ENCODE data around the gene MEIOSIN.
"Not testable (repeated sequence)": the region's sequence is repeated elsewhere in the genome, so short reads cannot be mapped to it uniquely, and the experiment has no call there.

The MEIOSIN gene

GRCh38 chr19:45798995-45799517 is 65.8 kb downstream of the MEIOSIN start:
- in situ Hi-C loops (cut with MboI; ENCODE audit: low sequenced_read_pairs), result no loop called here

DNA sequence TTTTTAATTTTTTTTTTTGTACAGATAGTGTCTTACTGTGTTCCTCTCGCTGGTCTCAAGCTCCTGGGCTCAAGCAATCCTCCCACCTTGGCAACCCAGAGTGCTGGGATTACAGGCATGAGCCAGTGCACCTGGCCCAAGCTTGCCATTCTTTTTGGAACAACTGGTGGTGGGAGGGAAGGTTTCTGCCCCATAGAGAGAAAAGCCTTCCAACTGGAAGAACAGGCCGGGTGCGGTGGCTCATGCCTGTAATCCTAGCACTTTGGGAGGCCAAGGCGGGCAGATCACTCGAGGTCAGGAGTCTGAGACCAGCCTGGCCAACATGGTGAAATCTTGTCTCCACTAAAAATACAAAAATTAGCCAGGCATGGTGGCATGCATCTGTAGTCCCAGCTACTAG is 66.3 kb downstream of the MEIOSIN start:
- in situ Hi-C loops (cut with MboI; ENCODE audit: low sequenced_read_pairs), result not testable (repeated sequence)

GRCh38 chr19:45800070-45800553 is 66.9 kb downstream of the MEIOSIN start:
- in situ Hi-C loops (cut with MboI; ENCODE audit: low sequenced_read_pairs), result no loop called here

- in situ Hi-C loops (cut with MboI; ENCODE audit: low sequenced_read_pairs), result no loop called here
Observed at GRCh38 chr19:45801603-45802175, 68.5 kb downstream of the MEIOSIN start.

DNA sequence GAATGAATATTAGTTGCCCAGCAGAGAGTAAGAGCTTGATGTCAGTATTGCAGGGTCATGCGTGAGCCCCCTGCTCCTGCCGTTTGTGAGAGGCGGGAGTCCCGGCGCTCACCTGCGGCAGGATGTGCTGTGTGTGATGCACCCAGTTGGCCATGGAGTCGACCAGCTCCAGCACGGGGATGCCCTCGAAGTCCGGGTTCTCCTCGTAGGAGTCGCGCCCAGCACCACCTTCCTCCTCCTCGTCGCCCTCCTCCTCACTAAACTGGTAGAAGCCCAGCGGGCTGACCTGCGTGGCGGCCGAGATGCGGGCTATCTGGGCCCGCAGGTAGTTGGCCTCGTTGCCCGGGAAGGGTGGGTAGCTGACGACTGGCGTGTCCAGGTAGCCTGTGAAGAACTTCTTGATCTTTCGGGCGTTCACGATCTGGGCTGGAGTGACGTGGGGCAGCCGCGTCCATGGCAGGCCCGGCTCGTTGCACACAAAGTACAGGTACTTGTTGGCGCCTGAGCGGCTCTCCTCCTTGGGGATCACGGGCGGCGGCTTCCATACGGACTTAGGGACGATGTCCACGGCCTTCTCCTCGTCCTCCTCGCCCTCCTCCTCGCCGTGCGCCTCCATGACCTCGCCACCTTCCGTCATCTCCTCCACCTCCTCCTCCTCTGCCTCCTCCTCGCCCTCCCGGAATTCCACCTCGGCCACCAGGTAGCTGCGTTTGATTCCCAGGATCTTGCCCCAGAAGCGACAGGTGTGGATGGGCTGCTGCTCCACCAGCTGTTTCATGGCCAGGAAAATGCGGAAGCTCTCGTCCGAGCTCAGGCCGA is 71.1 kb downstream of the MEIOSIN start:
- in situ Hi-C loops (cut with MboI; ENCODE audit: low sequenced_read_pairs), result no loop called here

GRCh38 chr19:45804959-45805230 is 71.7 kb downstream of the MEIOSIN start:
- in situ Hi-C loops (cut with MboI; ENCODE audit: low sequenced_read_pairs), result no loop called here

DNA sequence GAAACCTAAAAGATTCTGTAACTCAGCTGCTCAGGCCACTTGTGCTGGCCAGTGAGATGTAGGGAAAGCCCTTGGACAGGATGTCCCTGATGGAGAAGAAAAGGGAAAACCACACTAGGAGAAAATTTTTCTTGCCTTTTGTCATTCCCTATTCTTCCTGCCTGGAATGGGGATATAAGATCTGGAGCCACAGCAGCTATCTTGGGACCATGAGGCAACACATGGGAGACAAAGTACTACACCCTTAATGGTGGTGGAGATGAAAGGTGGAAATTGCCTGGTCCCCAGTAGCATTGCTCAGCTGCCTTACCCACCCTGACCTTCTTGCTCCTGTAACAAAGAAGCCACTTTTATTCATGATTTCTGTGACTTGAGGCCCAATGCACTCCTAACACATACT is 72.5 kb downstream of the MEIOSIN start:
- in situ Hi-C loops (cut with MboI; ENCODE audit: low sequenced_read_pairs), result no loop called here

GRCh38 chr19:45809643-45810159 is 76.5 kb downstream of the MEIOSIN start:
- in situ Hi-C loops (cut with MboI; ENCODE audit: low sequenced_read_pairs), result no loop called here

GRCh38 chr19:45812297-45812696 is 79.1 kb downstream of the MEIOSIN start:
- in situ Hi-C loops (cut with MboI; ENCODE audit: low sequenced_read_pairs), result no loop called here

All from HL-60/S4 treated with retinoic acid at 250 ng/mL for 4 days and 3 days (cell line).